GM19372 (cell line): ENCODE results near the gene TPT1.

Experiments
- ATAC-seq: cut with Tn5 transposase; IDR thresholded peaks from one replicate; pipeline ENCODE4 v1.9.1; 2021; ENCODE audit warnings: mild to moderate bottlenecking, low read depth, moderate library complexity; ENCODE audit not compliant: unreplicated experiment

Gene TPT1

DNA sequence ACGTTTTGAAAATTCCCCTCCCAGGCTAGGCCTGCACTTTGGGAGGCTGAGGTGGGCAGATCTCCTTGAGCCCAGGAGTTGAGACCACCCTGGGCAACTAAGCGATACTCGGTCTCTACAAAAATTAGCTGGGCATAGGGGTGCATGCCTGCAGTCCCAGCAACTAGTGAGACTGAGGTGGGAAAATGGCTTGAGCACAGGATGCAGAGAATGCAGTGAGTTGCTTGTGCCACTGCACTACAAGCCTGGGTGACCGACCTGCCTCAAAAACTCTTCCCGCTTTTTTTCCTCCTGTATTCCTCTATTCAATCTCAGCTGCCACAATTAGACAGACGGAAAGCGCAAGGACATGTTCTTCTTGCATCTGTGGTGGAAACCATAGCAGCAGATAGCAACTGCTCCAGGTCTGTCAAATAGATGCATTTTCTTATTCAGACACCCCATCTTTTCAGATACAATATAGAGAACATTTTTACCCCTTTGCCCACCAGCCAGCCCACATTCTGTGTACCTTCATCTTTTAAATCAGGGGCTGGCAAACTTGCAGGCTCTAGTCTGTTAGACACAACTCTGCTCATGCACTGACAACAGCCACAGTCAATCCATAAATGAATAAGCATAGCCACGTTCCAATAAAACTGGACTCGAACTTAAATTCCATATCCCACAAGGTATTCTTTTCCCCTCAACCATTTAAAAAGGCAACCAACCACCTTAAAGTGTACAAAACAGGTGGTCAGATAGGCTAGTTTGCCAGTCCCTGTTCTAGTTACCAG lies 4.8 kb downstream of the TPT1 start:
- ATAC-seq, result no peak

DNA sequence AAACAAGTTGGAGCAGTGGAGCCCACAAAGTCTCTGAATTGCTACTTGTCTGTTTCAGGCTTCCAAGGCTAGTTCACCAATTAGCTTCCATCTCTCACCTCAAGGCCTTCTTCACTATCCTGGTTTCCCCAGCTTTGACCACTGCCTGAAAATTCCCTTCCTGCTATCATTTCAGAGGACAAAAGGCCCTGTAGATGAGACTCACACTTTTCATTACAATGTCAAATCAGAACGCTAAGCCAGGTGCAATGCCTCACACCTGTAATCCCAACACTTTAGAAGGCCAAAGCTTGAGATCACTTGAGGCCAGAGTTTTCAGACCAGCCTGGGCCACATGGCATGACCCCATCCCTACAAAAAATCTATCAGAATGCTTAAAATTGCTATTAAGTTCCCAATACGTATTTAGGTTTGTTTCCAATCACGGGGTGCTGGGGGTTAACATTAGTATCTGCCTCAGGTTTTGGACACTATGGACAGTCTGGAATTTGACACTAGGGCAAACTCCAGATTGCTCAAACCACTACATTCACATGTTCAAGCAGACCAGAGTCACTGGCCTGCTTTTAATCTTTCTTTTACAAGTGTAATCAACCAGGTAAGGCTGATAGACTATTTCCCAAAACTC lies 5.5 kb downstream of the TPT1 start:
- ATAC-seq, result no peak

DNA sequence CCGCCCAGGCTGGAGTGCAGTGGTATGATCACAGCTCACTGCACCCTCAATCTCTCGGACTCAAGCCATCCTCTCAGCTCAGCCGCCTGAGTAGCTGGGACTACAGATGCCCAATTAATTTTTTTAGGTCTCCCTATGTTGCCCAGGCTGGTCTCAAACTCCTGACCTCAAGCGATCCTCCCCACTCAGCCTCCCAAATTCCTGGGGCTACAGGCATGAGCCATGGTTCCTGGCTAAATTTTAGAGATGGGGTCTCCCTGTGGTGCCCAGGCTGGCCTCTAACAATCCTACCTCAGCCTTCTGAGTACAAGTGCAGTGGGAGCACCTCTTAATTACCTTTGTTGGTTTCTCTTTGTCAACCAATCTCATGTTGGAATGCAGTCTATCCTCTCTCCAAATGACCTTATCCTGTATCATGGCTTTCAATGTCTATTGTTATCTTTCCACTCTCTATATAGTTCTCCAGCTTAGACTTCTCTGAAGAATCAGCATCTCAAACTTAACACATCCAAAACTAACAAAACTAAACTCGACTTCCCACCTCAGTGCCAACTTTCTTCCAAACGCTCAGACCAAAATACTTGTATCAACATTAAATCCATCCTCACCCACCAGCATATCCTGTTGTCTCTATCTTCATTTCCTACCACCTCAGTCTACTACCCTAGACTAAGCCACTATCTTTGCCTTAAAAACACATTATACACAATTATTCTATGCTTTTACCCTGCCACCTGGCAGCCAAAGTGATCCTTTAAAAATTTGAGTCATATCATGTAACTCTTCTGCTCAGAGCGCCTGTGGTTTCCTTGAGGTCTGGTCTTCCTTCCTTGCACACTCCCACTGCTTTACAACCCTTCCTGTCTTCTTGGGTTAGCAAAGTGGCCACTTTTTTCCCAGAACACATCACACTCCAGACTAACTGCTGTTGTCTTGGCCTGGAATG lies 6.7 kb downstream of the TPT1 start:
- ATAC-seq, result no peak

DNA sequence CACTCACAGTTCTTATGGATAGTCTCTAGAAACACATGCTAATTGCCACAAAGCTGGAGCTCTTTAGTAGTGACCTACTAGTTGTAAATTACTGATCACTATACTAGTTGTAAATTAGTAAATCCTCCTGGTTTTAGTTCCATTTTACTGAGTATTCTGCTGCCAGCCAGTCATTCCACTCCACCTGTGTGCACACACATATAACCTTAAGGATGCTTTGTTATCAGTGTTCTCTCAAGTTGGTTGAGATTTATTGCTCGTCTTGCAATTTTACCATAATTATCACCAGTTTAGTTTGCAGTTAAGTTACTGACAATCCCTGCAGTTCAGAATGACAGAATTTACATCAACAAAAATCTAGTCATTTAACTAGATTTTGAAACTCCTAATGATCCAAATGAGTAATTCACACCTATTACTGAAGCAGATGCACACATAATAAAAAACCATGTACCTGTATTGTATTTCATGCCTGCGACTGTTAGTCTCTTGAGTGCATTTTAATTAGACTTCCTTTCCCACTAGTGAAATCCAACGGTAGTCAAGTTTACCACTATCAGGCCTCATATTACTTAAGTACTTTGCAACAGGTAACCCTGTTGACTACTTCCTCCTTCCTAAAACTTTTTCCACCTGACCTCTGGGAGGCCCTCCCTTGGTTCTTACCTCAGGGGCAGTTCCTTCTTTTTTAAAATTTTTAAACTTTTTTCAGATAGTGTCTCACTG lies 7.6 kb downstream of the TPT1 start:
- ATAC-seq, result no peak

DNA sequence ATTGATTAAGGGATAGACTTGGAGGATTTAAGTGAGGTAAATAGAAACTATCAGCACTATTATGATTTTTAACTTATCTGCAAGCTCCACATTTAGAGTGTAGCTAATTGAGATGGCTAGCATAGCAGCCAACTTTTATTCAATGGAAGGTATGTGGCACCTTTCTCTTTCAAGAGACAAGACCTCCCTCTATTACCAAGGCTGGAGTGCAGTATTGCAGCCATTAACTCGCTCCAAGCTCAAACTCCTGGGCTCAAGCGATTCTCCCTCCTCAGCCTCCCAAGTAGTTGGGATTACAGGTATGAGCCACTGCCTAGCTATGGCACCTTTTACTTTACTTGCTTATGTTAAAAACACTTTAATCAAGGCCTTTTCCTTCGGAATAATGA lies 8.2 kb downstream of the TPT1 start:
- no peak for ATAC-seq

DNA sequence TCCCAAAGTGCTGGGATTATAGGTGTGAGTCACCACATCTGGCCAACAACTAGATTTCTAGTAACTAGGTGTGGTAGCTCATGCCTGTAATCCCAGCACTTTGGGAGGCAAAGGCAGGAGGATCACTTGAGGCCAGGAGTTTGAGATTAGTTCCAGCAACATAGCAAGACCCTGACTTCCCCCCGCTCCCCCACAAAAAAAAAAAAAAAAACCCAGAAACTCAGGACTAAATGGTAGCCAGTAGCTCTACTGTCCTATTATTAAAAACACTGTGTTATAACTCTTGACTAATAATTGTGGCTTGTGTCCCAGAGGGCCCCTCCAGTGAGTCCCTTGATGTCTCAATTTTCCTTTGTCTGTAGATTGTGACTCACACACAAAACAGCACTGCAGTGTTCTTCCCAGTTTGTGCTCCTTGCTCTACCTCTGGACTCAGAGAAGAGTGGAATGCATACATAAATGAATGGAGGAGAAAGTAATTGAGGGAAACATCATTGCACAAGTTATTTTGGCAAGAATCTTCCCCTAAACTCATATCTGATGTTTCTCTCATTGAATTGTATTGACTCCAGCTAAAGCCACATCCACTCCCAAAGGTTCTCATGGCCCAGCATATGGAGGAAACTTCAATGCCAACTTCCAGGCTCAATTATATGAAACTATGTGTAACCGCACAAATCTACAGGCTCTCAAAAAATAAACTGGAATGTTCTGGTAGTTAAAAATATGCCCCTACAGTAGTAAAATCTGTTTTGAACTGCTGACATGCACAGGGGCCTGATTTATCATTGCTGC lies 8.8 kb downstream of the TPT1 start:
- no peak for ATAC-seq

DNA sequence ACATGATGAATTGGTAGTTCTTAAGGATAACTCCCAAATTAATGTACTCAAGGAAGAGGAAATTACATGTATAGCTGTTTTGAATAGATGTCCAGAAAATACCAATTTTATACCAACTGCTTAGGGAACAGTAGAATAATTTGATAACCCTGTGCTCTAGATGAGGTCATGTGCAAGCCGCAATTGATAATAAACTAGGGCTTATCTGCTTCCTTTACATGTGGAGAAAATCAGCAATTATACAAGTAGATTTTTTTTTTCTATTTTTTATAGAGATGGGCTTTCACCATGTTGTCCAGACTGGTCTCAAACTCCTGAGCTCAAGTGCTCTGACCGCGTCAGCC lies 9.3 kb downstream of the TPT1 start:
- no peak for ATAC-seq

DNA sequence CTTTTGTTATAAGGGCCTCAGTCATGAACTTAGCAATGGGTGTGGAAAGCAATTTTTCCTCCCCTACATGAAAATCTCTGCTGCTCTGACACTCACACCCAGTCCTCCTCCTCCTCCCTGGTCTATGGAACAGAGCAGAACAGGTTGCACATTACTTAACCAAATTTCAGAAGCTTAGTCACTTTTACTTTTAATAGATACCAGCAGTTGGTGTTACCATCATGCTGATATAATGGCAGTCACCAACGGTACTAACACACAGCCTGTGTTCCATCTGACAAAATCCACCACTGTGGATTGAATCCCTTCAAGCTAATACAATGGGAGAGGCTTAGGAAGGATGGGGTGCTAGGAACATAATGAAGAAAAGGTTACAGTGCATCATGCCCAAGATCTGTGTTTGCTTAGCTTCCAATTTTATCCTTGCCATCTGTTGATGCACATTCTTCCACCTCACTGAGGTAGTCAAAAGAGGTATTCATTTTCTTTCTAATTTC lies 9.8 kb downstream of the TPT1 start:
- no peak for ATAC-seq

DNA sequence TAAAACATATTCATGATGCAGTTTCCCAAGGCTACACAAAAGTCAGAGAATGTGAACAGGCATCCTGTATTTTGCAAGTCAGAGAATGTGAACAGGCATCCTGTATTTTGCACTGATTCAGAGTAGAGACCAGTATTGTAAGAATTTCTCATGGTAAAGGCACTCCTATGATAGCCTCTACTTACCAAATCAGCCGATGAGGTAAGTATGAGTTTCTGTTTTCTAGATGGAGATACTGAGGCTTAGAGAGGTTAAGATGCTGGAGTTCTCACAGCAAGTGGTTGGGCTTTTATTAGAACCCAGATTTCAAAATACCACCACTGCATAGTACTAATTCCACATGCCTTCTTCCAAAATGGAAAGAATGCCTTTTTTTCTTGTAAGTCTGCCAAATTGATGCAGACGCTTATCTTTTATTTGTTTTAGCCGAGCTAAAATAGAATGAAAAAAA lies 12.3 kb downstream of the TPT1 start:
- no peak for ATAC-seq

DNA sequence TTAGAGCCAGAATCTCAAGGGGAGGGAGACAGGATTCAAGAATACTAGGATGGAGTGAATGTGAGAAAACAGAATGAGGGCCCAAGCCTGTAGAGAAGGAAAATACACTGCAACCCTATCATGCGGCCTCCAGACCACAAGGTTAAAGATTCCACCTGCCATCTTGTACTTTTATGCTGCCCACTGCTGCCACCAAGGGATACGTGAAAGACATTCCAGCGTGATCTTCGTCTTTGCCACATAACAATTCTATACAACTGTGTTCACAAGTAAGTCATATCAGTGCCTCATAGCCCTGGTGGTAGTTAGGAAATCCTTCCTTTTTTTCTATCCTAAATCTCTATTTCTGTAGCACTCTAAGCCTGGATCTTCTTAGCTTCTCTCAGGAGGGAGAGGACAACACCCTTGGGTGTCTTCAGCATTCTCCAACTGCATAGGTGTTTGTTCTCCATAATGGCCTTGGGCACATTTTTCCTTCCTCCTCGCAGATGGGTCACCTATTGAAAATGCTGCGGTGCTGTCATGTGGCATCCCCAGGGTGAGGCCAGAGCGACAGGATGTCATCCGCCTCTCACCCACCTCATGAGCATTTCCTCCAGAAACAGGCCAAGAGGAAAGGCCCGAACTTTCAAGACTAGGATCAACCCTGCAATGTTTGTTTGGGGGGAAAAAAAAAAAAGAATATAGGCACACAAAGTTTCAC lies 13.6 kb downstream of the TPT1 start:
- no peak for ATAC-seq

DNA sequence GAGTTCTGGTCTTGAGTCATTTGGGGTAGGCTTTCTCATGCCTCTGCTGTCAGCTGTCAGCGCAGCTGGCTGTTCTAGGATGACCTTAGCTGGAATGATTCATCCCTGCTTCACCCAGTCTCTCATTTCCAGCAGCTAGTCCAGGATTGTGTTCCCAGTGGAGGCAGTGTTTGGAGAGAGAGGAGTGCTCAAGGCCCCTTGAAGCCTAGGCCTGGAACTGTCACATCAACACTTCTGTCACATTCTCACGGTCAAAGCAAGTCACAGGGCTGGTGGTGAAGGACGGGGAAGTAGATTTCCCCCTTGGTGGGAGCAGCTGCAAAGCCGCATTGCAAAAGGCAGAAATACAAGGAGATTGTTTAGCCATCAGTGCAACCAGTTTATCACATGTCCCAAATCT lies 15.2 kb downstream of the TPT1 start:
- ATAC-seq, result no peak

DNA sequence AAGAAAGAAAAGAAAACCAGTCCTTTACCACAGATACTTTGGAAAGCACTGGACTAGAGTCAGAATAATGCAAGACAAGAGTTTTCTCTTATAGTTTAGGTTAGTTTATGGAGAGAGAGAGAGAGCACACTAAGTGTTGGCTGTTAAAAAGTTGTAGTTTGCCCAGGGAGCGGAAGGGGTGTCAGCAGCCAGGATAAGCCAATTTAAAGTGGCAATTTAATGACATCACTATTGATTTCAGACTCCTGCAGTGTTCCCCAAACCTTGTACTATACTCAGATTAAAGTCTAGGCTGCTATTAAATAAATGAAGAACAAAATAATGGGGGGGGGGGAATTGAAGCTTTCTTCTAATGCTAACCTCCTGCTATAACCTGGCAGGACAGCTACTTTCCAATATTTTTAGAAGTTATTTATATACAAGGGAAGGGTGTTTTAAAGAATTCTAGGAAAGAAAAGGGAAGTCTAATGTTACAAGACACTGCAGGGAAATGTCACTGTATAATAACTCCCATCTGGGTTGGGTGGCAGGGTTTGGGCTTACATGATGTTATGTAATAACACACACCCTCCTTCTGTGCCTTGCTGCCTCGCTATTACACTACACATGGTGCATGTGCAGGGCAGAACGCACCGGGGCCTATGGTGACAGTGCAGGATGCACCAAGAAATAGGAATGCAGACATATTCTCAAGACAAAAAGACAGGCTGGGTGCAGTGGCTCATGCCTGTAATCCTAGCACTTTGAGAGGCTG lies 19.9 kb downstream of the TPT1 start:
- no peak for ATAC-seq

DNA sequence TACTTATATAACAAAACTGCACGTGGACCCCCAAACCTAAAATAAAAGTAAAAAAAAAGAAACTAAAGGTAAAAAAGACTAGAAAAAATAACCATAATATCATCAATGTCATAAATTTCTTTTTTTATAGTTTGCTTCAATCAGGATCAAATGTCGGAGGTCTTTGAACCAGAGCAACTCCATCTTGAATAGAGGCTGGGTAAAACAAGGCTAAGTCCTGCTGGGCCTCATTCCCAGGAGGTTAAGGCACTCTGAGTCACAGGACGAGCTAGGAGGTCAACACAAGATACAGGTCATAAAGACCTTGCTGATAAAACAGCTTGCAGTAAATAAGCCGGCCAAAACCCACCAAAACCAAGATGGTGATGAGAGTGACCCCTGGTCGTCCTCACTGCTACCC lies 24.0 kb downstream of the TPT1 start:
- no peak for ATAC-seq

DNA sequence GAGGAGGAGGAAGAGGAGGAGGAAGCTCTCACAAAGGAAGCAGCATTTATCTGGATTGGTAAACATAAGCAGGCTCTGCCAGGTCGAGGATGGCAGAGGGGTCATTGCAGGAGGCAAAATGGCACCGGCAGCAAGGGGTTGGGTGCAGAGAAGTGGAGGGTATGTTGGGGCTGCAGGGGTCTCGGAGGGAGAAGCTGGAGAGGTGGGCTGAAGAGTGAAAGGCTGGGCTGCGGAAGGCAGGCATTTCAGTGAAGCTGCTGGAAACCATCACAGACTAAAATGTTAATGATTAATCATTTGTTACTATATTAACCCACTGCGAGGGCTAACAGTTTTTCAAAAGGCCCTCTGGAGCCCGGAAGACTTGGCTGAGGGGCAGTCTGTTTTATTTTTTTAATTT lies 24.6 kb downstream of the TPT1 start:
- no peak for ATAC-seq

DNA sequence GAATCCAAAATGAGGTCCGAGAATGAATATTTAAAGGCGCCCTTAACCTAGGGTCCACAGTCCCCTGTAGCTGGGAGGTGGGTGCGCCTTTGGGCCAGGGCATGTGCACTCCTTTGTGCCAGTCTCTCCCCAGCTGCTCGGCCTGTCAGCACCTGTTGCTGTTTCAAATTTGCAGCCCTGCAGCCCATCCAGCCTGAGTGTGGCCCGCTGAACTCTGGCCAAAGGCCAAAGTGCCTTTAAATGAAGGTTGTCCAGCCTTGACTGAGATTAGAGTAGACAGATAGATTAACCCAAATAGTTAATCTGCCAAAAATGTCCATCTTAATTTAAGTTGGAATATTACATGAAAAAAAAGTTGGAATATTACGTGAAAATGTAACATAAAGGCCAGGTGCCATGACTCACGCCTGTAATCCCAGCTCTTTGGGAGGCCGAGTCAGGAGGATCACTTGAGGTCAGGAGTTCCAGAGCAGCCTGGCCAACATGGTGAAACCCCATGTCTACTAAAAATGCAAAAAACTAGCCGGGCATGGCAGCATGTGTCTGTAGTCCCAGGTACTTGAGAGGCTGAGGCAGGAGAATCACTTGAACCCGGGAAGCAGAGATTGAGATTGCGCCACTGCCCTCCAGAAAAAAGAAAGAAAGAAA lies 25.3 kb downstream of the TPT1 start:
- ATAC-seq, result no peak

DNA sequence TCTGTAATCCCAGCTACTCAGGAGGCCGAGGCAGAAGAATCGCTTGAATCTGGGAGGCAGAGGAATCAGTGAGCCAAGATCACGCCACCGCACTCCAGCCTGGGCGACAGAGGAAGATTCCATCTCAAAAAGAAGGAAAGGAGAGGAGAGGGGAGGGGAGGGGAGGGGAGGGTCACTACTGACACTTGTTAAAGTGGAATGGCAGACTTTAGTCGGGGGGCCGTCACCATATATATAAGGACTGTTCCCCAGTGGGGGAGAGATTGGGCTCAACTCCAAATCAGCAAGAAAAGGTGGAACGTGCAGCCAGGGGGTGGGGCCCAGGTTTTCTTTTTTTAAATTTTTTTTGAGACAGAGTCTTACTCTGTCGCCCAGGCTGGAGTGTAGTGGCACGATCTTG lies 26.2 kb downstream of the TPT1 start:
- no peak for ATAC-seq

DNA sequence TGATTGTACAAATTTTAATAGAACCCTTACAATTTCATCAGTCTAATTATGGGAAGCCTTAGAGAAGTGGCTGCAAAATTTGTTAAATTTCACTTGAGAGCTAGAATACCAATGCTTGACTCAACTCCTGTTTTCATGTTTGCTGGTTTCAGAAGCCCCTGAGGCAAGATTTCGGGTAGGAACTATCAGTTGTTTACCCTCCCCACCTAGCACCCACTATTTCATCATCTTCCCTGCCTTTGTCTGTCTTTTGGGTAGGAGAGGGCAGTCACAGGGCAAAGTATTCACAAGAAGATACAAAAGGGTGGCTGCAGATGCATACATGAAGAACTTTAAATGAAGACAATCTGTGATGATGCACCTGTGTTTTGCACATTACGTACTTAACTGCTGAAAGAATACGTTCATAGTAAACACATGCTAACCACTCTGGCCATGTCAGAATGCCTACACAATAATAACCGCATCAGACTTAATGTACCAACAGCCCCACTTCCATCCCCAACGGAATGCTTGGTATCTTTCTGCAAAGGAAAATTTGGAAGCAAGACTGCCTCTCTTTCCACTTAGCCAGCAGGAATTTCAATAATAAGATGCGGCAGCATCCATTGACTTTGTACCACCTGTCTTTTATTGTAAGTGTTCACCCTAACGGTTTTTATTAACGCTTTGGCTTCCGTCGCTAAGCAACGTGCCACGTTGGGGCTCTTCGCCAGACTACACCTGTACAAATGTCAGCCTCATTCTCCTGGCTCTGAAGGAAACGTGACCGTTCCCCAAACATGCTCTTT lies 30.4 kb downstream of the TPT1 start:
- no peak for ATAC-seq
